BLaER1 (cell line): ENCODE results near the gene NOM1.
"Not testable (repeated sequence)": the region's sequence is repeated elsewhere in the genome, so short reads cannot be mapped to it uniquely, and the experiment has no call there.

Experiments used
- H3K27ac ChIP-seq: shearing (Covaris generic); formaldehyde crosslinking; 2 replicates; pipeline ENCODE4 v1.8.1; 2022
- H3K27me3 ChIP-seq: shearing (Covaris generic); formaldehyde crosslinking; 2 replicates; pipeline ENCODE4 v1.8.1; 2022
- H3K36me3 ChIP-seq: shearing (Covaris generic); formaldehyde crosslinking; 2 replicates; pipeline ENCODE4 v1.8.1; 2022
- H3K4me1 ChIP-seq: shearing (Covaris generic); formaldehyde crosslinking; 2 replicates; pipeline ENCODE4 v1.8.1; 2022
- H3K4me2 ChIP-seq: shearing (Covaris generic); formaldehyde crosslinking; 2 replicates; pipeline ENCODE4 v1.8.1; 2022
- H3K4me3 ChIP-seq: shearing (Covaris generic); formaldehyde crosslinking; 2 replicates; pipeline ENCODE4 v1.8.1; 2022
- H3K9ac ChIP-seq: shearing (Covaris generic); formaldehyde crosslinking; 2 replicates; pipeline ENCODE4 v1.8.1; 2022
- H3K9me3 ChIP-seq: shearing (Covaris generic); formaldehyde crosslinking; 2 replicates; pipeline ENCODE4 v1.8.1; 2022
- H4K20me1 ChIP-seq: shearing (Covaris generic); formaldehyde crosslinking; 2 replicates; pipeline ENCODE4 v1.8.1; 2022
- Cebpa-rat ChIP-seq: shearing (Covaris generic); IDR thresholded peaks from 2 replicates; pipeline ENCODE4 v1.8.1; 2022

The NOM1 gene

GRCh38 chr7:156940421-156941122 lies 8.9 kb upstream of the NOM1 start:
- H3K27ac ChIP-seq = no peak overlapping the region
- H3K27me3 ChIP-seq = peaks cover 41% of the 10 kb centered on the region
- TF ChIP-seq Cebpa-rat = no peak
- H4K20me1 ChIP-seq = no peaks in the 10 kb centered on the region
- H3K9me3 ChIP-seq = peaks cover 39% of the 10 kb centered on the region
- 0 out of 2 replicates have a peak overlapping the region, but pooled peaks have one; percentile 14 for H3K4me3 ChIP-seq
- no peak overlapping the region for H3K4me2 ChIP-seq
- no peaks in the 10 kb centered on the region for H3K36me3 ChIP-seq
- no peak overlapping the region for H3K9ac ChIP-seq
- H3K4me1 ChIP-seq = peaks cover 10% of the 10 kb centered on the region

GRCh38 chr7:156941393-156942182 lies 7.9 kb upstream of the NOM1 start:
- Histone ChIP-seq H3K36me3 (no peaks in the 10 kb centered on the region), H3K4me3 (no peak overlapping the region; the same call in 1 of the 2 replicates), H3K9ac (no peak overlapping the region), H3K4me2 (no peak overlapping the region), H3K9me3 (peaks cover 45% of the 10 kb centered on the region), H4K20me1 (no peaks in the 10 kb centered on the region), H3K4me1 (peaks cover 10% of the 10 kb centered on the region), H3K27ac (no peak overlapping the region), H3K27me3 (peaks cover 43% of the 10 kb centered on the region)
- no peak; the same call in 1 of the 2 replicates for TF ChIP-seq Cebpa-rat

- no peaks in the 10 kb centered on the region for H3K4me1 ChIP-seq
- H3K4me2 ChIP-seq = no peak overlapping the region
- TF ChIP-seq Cebpa-rat = no peak
- H4K20me1 ChIP-seq = no peaks in the 10 kb centered on the region
- no peak overlapping the region for H3K9ac ChIP-seq
- no peaks in the 10 kb centered on the region for H3K36me3 ChIP-seq
- H3K27me3 ChIP-seq = peaks cover 50% of the 10 kb centered on the region
- 0 out of 2 replicates have a peak overlapping the region, but pooled peaks have one; percentile 5 for H3K4me3 ChIP-seq
- H3K9me3 ChIP-seq = peaks cover 45% of the 10 kb centered on the region
- H3K27ac ChIP-seq = no peak overlapping the region
Observed at GRCh38 chr7:156942708-156943090, 6.8 kb upstream of the NOM1 start.

GRCh38 chr7:156943091-156944041 lies 6.1 kb upstream of the NOM1 start:
- Histone ChIP-seq H3K9me3 (peaks cover 45% of the 10 kb centered on the region), H3K9ac (no peak overlapping the region), H3K36me3 (no peaks in the 10 kb centered on the region), H3K4me2 (no peak overlapping the region), H3K27ac (no peak overlapping the region), H3K4me1 (peaks cover under 1% of the 10 kb centered on the region; the same call in 1 of the 2 replicates), H4K20me1 (no peaks in the 10 kb centered on the region), H3K4me3 (0 out of 2 replicates have a peak overlapping the region, but pooled peaks have one; percentile 5), H3K27me3 (peaks cover 51% of the 10 kb centered on the region)
- no peak for TF ChIP-seq Cebpa-rat

GRCh38 chr7:156944876-156945275 lies 4.6 kb upstream of the NOM1 start:
- no peaks in the 10 kb centered on the region for H3K36me3 ChIP-seq
- peaks cover 42% of the 10 kb centered on the region for H3K9me3 ChIP-seq
- peaks cover 54% of the 10 kb centered on the region for H3K27me3 ChIP-seq
- H3K27ac ChIP-seq = no peak overlapping the region
- peaks cover 6% of the 10 kb centered on the region; the same call in 1 of the 2 replicates for H3K4me1 ChIP-seq
- no peak overlapping the region for H3K9ac ChIP-seq
- no peak overlapping the region for H3K4me2 ChIP-seq
- H3K4me3 ChIP-seq = no peak overlapping the region
- no peak for TF ChIP-seq Cebpa-rat
- H4K20me1 ChIP-seq = peaks cover 3% of the 10 kb centered on the region

- Histone ChIP-seq H3K9ac (no peak overlapping the region), H3K36me3 (peaks cover 4% of the 10 kb centered on the region; the same call in 1 of the 2 replicates), H3K4me3 (no peak overlapping the region), H3K9me3 (peaks cover 18% of the 10 kb centered on the region), H3K4me2 (no peak overlapping the region), H3K27ac (no peak overlapping the region), H4K20me1 (peaks cover 27% of the 10 kb centered on the region), H3K4me1 (peaks cover 25% of the 10 kb centered on the region), H3K27me3 (peaks cover 45% of the 10 kb centered on the region)
- TF ChIP-seq Cebpa-rat = no peak
Observed at GRCh38 chr7:156947120-156947843, 2.2 kb upstream of the NOM1 start.

GRCh38 chr7:156948361-156948760 lies 1.2 kb upstream of the NOM1 start:
- Histone ChIP-seq H3K9ac (peak overlapping the region; percentile 95), H3K4me1 (peaks cover 27% of the 10 kb centered on the region), H3K4me3 (peak overlapping the region; percentile 100), H4K20me1 (peaks cover 38% of the 10 kb centered on the region), H3K9me3 (peaks cover 7% of the 10 kb centered on the region; the same call in 1 of the 2 replicates), H3K36me3 (peaks cover 15% of the 10 kb centered on the region), H3K4me2 (peak overlapping the region; percentile 85), H3K27me3 (peaks cover 35% of the 10 kb centered on the region), H3K27ac (peak overlapping the region; percentile 90; the same call in 1 of the 2 replicates)
- no peak for TF ChIP-seq Cebpa-rat

- peaks cover 56% of the 10 kb centered on the region for H4K20me1 ChIP-seq
Observed at GRCh38 chr7:156950381-156950858, 908 bp downstream of the NOM1 start.

GRCh38 chr7:156953215-156953614 lies 3.7 kb downstream of the NOM1 start:
- Histone ChIP-seq H4K20me1 (peaks cover 80% of the 10 kb centered on the region), H3K4me1 (peaks cover 27% of the 10 kb centered on the region), H3K36me3 (peaks cover 63% of the 10 kb centered on the region)
- H3K4me2 ChIP-seq, H3K9ac ChIP-seq, H3K9me3 ChIP-seq, H3K27me3 ChIP-seq, H3K27ac ChIP-seq, H3K4me3 ChIP-seq: not testable (repeated sequence)

More at GRCh38 chr7:156950381-156950858, 908 bp downstream of the NOM1 start:
- peaks cover 14% of the 10 kb centered on the region; the same call in 1 of the 2 replicates for H3K27me3 ChIP-seq
- H3K9me3 ChIP-seq = 0 out of 2 replicates have a peak, but pooled peaks cover 5% of the 10 kb centered on the region
- TF ChIP-seq Cebpa-rat = no peak
- H3K36me3 ChIP-seq = peaks cover 35% of the 10 kb centered on the region
- peak overlapping the region; percentile 95 for H3K4me2 ChIP-seq
- H3K4me3 ChIP-seq = peak overlapping the region; percentile 100
- H3K9ac ChIP-seq = peak overlapping the region; percentile 95
- H3K4me1 ChIP-seq = peaks cover 27% of the 10 kb centered on the region
- peak overlapping the region; percentile 90 for H3K27ac ChIP-seq
